Measurements from ENCODE around the gene PER1. TPM values are rescaled to one million over a fixed set of nuclear protein-coding genes. Genes with fewer than 3 reads are reported as not detected.
A peak's percentile ranks its signal among the peaks of the same experiment; 100 is the strongest.

Gene PER1
- total and polyA plus RNA-seq, 4 donors, result 93.5 to 238 (median 129) TPM

DNA sequence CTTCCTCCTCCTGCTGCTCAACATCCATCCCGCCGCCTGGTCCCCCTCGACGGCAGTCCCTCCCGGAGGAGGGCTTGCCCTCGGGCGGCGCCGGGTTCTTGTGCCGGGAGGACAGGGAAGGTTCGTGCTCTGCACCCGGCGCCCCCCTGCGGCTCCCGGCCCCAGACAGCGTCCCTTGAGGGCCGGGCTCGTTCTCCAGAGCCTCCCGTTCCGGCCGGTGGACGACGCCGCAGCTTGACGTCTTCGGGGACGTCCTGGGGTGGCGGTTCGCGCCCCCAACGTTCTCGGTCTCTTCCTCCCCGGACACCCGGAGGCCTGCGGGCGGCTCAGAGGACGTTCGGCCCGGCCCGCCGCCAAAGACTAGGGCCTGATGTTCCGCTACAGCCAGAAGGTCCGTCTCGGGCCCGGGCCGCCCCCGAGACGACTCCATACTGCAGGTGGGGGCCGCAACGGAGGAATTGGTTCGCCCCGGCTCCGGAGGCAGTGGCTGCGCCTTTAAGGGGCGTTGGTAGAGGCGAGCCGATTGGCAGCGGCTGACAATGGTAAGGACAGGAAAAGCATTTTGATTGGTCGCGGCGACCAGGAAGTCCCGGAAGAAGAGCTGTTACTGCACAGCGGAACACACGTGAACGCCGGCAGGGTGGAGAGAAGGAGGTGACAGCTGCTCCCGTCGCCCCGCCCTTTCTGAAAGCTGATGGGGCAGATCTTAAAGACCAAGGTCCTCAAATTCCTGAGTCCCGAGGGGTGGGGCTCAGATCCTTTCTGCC lies 37.7 kb upstream of the PER1 start, which contains the start of gene BORCS6:
Gene BORCS6, minus strand, starts transcription at position 470 of the 767 bp plus-strand sequence. Its CDS starts 40 bp downstream, at position 430.
- TF ChIP-seq, protein P1, sequence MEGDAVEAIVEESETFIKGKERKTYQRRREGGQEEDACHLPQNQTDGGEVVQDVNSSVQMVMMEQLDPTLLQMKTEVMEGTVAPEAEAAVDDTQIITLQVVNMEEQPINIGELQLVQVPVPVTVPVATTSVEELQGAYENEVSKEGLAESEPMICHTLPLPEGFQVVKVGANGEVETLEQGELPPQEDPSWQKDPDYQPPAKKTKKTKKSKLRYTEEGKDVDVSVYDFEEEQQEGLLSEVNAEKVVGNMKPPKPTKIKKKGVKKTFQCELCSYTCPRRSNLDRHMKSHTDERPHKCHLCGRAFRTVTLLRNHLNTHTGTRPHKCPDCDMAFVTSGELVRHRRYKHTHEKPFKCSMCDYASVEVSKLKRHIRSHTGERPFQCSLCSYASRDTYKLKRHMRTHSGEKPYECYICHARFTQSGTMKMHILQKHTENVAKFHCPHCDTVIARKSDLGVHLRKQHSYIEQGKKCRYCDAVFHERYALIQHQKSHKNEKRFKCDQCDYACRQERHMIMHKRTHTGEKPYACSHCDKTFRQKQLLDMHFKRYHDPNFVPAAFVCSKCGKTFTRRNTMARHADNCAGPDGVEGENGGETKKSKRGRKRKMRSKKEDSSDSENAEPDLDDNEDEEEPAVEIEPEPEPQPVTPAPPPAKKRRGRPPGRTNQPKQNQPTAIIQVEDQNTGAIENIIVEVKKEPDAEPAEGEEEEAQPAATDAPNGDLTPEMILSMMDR (IDR thresholded peaks at IDR 0.05; ENCODE audit: control extremely low read depth, extremely low read depth), result no peak
- no peaks in the 10 kb centered on the region for H3K27me3 ChIP-seq (ENCODE audit: control insufficient read depth in 3 of 3, insufficient read depth in 3 of 3, low read length in 2 of 3)
- H3K4me1 ChIP-seq (ENCODE audit: control insufficient read depth in 5 of 5, insufficient read depth in 5 of 5, low read length in 5 of 5), result peaks cover 10 to 34% (median 15%) of the 10 kb centered on the region in 5 donors

DNA sequence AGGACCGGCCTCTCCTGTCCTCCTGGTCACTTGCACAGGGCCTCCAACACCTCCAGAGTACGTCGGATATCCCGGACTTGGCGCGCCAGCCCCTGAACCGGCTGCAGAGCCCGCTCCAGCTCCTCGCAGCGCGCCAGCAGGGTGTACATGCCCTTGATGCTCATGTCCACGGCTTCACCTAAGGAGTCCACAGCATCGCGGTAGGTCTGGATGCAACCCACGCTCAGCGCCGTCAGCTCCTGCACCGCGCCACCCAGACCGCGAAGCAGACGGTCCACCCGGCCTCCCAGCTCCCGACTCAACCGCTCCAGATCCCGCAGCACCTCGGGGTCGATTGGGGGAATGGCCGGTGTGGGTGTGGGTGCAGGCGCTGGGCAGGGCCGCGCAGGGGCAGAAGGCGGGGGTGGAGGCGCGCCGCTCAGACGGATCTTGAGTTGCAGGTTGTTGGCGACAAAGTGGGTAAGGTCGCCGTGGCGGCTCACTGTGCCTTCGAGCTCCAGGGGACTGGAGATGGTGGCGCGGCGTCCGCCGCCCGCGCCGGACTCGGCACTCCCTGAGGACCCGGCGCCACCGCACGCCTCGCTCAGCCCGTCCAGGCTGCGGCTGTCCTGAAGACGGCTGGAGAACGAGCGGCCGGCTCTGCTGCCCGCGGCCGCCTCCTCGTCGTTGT lies 37.0 kb upstream of the PER1 start:
- DNase-seq, result peak in 1 of 3 donors; percentile 17
- 4 to 5% methylated on average over 46 to 67 of the region's 67 CpGs for WGBS, 2 donors
- Histone ChIP-seq H3K9ac (ENCODE audit: insufficient read depth in 1 of 2, low read length in 2 of 2) (peak overlapping the region in 1 of 2 donors; percentile 29), H3K9me3 (ENCODE audit: control insufficient read depth in 4 of 4, insufficient read depth in 3 of 4, low read length in 3 of 4) (no peaks in the 10 kb centered on the region), H3K27ac (ENCODE audit: low read depth in 1 of 2, low read length in 1 of 2) (peak overlapping the region; percentile 93 to 96), H3K4me3 (peak overlapping the region; percentile 86), H3K27me3 (ENCODE audit: control insufficient read depth in 3 of 3, insufficient read depth in 3 of 3, low read length in 2 of 3) (no peaks in the 10 kb centered on the region), H3K4me1 (ENCODE audit: control insufficient read depth in 5 of 5, insufficient read depth in 5 of 5, low read length in 5 of 5) (peaks cover 10 to 34% (median 15%) of the 10 kb centered on the region in 5 donors), H3K36me3 (ENCODE audit: control insufficient read depth in 4 of 4, insufficient read depth in 4 of 4, low read length in 4 of 4) (no peaks in the 10 kb centered on the region)
- ATAC-seq (ENCODE audit: insufficient read depth, low FRiP score), result no peak
- TF ChIP-seq, protein P1 (IDR thresholded peaks at IDR 0.05; ENCODE audit: control extremely low read depth, extremely low read depth), result no peak

More for the DNA sequence above, 37.7 kb upstream of the PER1 start, which contains the start of gene BORCS6:
- Histone ChIP-seq H3K27ac (ENCODE audit: low read depth in 1 of 2, low read length in 1 of 2) (peak within 1 kb of the TSS; percentile 93 to 96), H3K36me3 (ENCODE audit: control insufficient read depth in 4 of 4, insufficient read depth in 4 of 4, low read length in 4 of 4) (no peaks in the 10 kb centered on the region), H3K9ac (ENCODE audit: insufficient read depth in 1 of 2, low read length in 2 of 2) (peak within 1 kb of the TSS in 1 of 2 donors; percentile 29), H3K9me3 (ENCODE audit: control insufficient read depth in 4 of 4, insufficient read depth in 3 of 4, low read length in 3 of 4) (no peaks in the 10 kb centered on the region), H3K4me3 (peak within 1 kb of the TSS; percentile 86)
- ATAC-seq (ENCODE audit: insufficient read depth, low FRiP score), result peak; percentile 74
- DNase-seq, result peak; percentile 97 to 99 (median 98)
- WGBS, 2 donors, result 0 to 1% methylated on average over 67 to 70 of the region's 70 CpGs

DNA sequence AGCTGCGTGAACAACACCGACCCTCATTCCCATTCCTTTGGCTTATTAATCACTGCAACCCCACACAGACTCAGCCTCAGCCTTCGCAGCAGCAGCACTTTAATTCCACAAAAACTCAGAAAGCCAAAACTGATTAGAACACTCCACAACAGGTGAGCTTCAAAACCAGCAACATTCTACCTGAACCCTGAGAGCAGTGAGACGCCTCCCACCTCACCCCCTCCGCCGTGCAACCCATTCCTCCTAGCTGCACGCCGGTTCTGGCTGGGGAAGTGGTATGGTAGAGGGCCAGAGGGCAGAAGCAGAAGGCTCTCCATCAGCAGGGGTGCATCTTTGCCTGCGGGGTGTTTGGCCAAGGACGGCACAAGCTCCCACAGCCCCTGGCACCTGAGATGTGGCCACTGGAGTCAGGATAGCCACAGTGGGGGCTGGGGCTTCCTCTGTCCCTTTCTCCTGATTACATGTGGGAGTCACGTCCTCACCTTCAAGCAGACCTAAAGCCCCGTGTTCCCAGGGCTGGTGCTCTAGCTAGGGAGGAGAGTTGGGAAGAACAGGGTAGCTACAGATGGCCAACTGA lies 36.1 kb upstream of the PER1 start:
- DNase-seq (no peak), ATAC-seq (ENCODE audit: insufficient read depth, low FRiP score) (no peak)
- Histone ChIP-seq H3K27ac (ENCODE audit: low read depth in 1 of 2, low read length in 1 of 2) (peak overlapping the region; percentile 35 to 96), H3K9ac (ENCODE audit: insufficient read depth in 1 of 2, low read length in 2 of 2) (peak overlapping the region in 1 of 2 donors; percentile 94), H3K9me3 (ENCODE audit: control insufficient read depth in 4 of 4, insufficient read depth in 3 of 4, low read length in 3 of 4) (no peaks in the 10 kb centered on the region), H3K4me1 (ENCODE audit: control insufficient read depth in 5 of 5, insufficient read depth in 5 of 5, low read length in 5 of 5) (peaks cover 10 to 34% (median 15%) of the 10 kb centered on the region in 5 donors), H3K27me3 (ENCODE audit: control insufficient read depth in 3 of 3, insufficient read depth in 3 of 3, low read length in 2 of 3) (no peaks in the 10 kb centered on the region), H3K36me3 (ENCODE audit: control insufficient read depth in 4 of 4, insufficient read depth in 4 of 4, low read length in 4 of 4) (no peaks in the 10 kb centered on the region), H3K4me3 (no peak overlapping the region)
- 38 to 40% methylated on average over 12 of the region's 12 CpGs for whole genome bisulfite sequencing, 2 donors
- TF ChIP-seq, protein P1 (IDR thresholded peaks at IDR 0.05; ENCODE audit: control extremely low read depth, extremely low read depth), result no peak

All from lung (tissue), 12 donors.